GM23338 (cell line): ENCODE data around the gene FOXO3. TPM values are rescaled to one million over a fixed set of nuclear protein-coding genes. Genes with fewer than 3 reads are reported as not detected.

Source experiments
- ATAC-seq: fragments of 200-7000 bp; cut with Tn5 transposase; 3 replicates; pipeline ENCODE4 v1.9.1; 2020
- DNase-seq: peaks from one replicate; pipeline ENCODE4 v3.0.0-alpha.2; 2015; ENCODE audit warnings: low spot score
- H2AFZ ChIP-seq: fragments of 200-600 bp; sonication (generic); 2 replicates; pipeline ENCODE4 v1.8.0; 2016; ENCODE audit warnings: antibody characterized with exemption, mild to moderate bottlenecking, moderate library complexity
- H3F3A ChIP-seq: fragments of 200-600 bp; sonication (generic); replicated peaks from 2 replicates; pipeline ENCODE4 v1.8.0; 2017; ENCODE audit warnings: antibody characterized with exemption, mixed run types, low read depth
- H3K27ac ChIP-seq: fragments of 200-600 bp; sonication (generic); 2 replicates; pipeline ENCODE4 v1.6.1; 2016; ENCODE audit warnings: low read depth
- H3K27me3 ChIP-seq: fragments of 200-600 bp; sonication (generic); 2 replicates; pipeline ENCODE4 v1.8.0; 2016; ENCODE audit warnings: mild to moderate bottlenecking, mixed run types, moderate library complexity; ENCODE audit not compliant: insufficient read depth
- H3K36me3 ChIP-seq: fragments of 200-600 bp; sonication (generic); 2 replicates; pipeline ENCODE4 v1.8.0; 2016; ENCODE audit warnings: mild to moderate bottlenecking; ENCODE audit not compliant: insufficient read depth
- H3K4me1 ChIP-seq: fragments of 200-600 bp; sonication (generic); 2 replicates; pipeline ENCODE4 v1.8.0; 2016; ENCODE audit warnings: mild to moderate bottlenecking, moderate library complexity; ENCODE audit not compliant: insufficient read depth
- H3K4me2 ChIP-seq: fragments of 200-600 bp; sonication (generic); 2 replicates; pipeline ENCODE4 v1.7.1; 2017; ENCODE audit warnings: mixed run types
- H3K4me3 ChIP-seq: fragments of 200-600 bp; sonication (generic); 2 replicates; pipeline ENCODE4 v1.6.1; 2016; ENCODE audit warnings: mixed run types
- H3K79me2 ChIP-seq: fragments of 200-600 bp; sonication (generic); replicated peaks from 2 replicates; pipeline ENCODE4 v1.8.0; 2017; ENCODE audit warnings: mild to moderate bottlenecking; ENCODE audit not compliant: insufficient read depth
- H3K9me2 ChIP-seq: fragments of 200-600 bp; sonication (generic); 2 replicates; pipeline ENCODE4 v1.8.0; 2017; ENCODE audit not compliant: insufficient read depth
- H4K20me1 ChIP-seq: fragments of 200-600 bp; sonication (generic); replicated peaks from 2 replicates; pipeline ENCODE4 v1.8.0; 2017; ENCODE audit warnings: mild to moderate bottlenecking; ENCODE audit not compliant: insufficient read depth
- H3K27ac Mint-ChIP-seq: 2 replicates; pipeline ENCODE4 v1.8.0; 2020; ENCODE audit warnings: inconsistent platforms, mild to moderate bottlenecking, moderate library complexity, mixed read lengths
- H3K27me3 Mint-ChIP-seq: 3 replicates; pipeline ENCODE4 v1.8.0; 2022; ENCODE audit warnings: low read depth, mild to moderate bottlenecking, moderate library complexity, mixed read lengths, inconsistent platforms; ENCODE audit not compliant: insufficient read depth, poor library complexity
- H3K36me3 Mint-ChIP-seq: 3 replicates; pipeline ENCODE4 v1.8.0; 2021; ENCODE audit warnings: low read depth, mild to moderate bottlenecking, inconsistent platforms, moderate library complexity, mixed read lengths
- H3K4me1 Mint-ChIP-seq: 3 replicates; pipeline ENCODE4 v1.8.0; 2020; ENCODE audit warnings: mild to moderate bottlenecking, inconsistent platforms, mixed read lengths
- H3K4me3 Mint-ChIP-seq: 3 replicates; pipeline ENCODE4 v1.8.0; 2021; ENCODE audit warnings: moderate library complexity, mild to moderate bottlenecking, inconsistent platforms, mixed read lengths
- H3K9me3 Mint-ChIP-seq: 3 replicates; pipeline ENCODE4 v1.8.0; 2020; ENCODE audit warnings: moderate library complexity, mild to moderate bottlenecking, inconsistent platforms, mixed read lengths
- CREB1 ChIP-seq: fragments of 250-450 bp; sonication (Bioruptor Pico); IDR thresholded peaks from 2 replicates; pipeline ENCODE4 v1.5.0; 2020; ENCODE audit warnings: low read depth, mild to moderate bottlenecking, moderate library complexity
- EZH2 ChIP-seq: fragments of 200-600 bp; sonication (generic); IDR thresholded peaks from one replicate; pipeline ENCODE4 v1.8.0; 2017; ENCODE audit warnings: antibody characterized with exemption, mild to moderate bottlenecking, low read depth; ENCODE audit not compliant: unreplicated experiment
- EZH2phosphoT487 ChIP-seq: fragments of 200-600 bp; sonication (generic); IDR thresholded peaks from one replicate; pipeline ENCODE4 v1.8.1; 2018; ENCODE audit warnings: antibody characterized with exemption; ENCODE audit not compliant: unreplicated experiment
- NANOG ChIP-seq: IDR thresholded peaks from 2 replicates; pipeline ENCODE4 v1.6.1; 2016; ENCODE audit warnings: antibody characterized with exemption, borderline replicate concordance
- POLR2AphosphoS5 ChIP-seq: IDR thresholded peaks from 2 replicates; pipeline ENCODE4 v1.6.1; 2016; ENCODE audit warnings: antibody characterized with exemption, low read depth
- STAT1 ChIP-seq: IDR thresholded peaks from one replicate; pipeline ENCODE4 v1.6.1; 2016; ENCODE audit warnings: antibody characterized with exemption; ENCODE audit not compliant: unreplicated experiment
- ZNF114 ChIP-seq: fragments of 250-450 bp; sonication (Bioruptor Pico); IDR thresholded peaks from 2 replicates; pipeline ENCODE4 v1.5.0; 2020; ENCODE audit warnings: mild to moderate bottlenecking, moderate library complexity
- ZNF331 ChIP-seq: fragments of 250-450 bp; sonication (Bioruptor Pico); IDR thresholded peaks from 2 replicates; pipeline ENCODE4 v1.5.0; 2020; ENCODE audit warnings: low read depth, mild to moderate bottlenecking, moderate library complexity
- polyA plus RNA-seq: library from polyadenylated mRNA; unstranded; fragments of >200 nt; fragmentation: Nextera tagmentation; extraction: Ambion mirVana; gene quantifications from 2 replicates; pipeline ENCODE4 v1.2.1, GENCODE V29; 2016
- total RNA-seq: library from RNA; depleted of rRNA; stranded (reverse); fragments of >200 nt; shearing (Covaris generic); gene quantifications from 2 replicates; pipeline ENCODE4 v1.2.3, GENCODE V29; 2014
- TF ChIP-seq, protein P1 (sequence below): IDR thresholded peaks from one replicate; pipeline ENCODE4 v1.6.1; 2018; ENCODE audit warnings: antibody characterized with exemption; ENCODE audit not compliant: unreplicated experiment
- TF ChIP-seq, protein P2 (sequence below): IDR thresholded peaks from 2 replicates; pipeline ENCODE4 v1.6.1; 2016; ENCODE audit warnings: antibody characterized with exemption
- TF ChIP-seq, protein P3 (sequence below), 2 experiments: fragments of 200-600 bp in 1 of 2; sonication (generic) in 1 of 2; conservative IDR thresholded peaks; 2 replicates each; pipeline versions ENCODE4 v1.5.1 to v1.6.1; 2016 to 2017; ENCODE audit warnings: antibody characterized with exemption in 2 of 2, low read depth in 2 of 2, mild to moderate bottlenecking in 2 of 2, moderate library complexity in 1 of 2

FOXO3 gene
- total and polyA plus RNA-seq, 2 experiments from 2014 or later = 9.8 to 20.2 TPM

DNA sequence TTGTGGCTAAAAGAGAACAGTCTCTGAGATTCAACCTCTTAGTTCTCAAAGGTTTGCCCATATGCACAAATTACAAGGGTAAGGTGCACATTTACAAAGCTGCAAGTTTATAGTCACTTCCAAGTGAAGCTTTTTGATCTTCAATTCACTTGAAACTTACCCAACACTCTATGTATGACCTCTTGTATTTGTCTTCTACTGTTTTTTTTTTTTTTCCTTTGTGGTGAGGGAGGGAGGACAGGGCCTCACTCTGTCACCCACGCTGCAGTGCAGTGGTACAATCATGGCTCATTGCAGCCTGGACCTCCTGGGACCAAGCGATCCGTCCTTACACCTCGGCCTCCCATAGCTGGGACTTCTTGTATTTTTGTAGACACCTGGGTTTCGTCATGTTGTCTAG is 4.5 kb upstream of the FOXO3 start (continued):
- TF ChIP-seq, protein P1, sequence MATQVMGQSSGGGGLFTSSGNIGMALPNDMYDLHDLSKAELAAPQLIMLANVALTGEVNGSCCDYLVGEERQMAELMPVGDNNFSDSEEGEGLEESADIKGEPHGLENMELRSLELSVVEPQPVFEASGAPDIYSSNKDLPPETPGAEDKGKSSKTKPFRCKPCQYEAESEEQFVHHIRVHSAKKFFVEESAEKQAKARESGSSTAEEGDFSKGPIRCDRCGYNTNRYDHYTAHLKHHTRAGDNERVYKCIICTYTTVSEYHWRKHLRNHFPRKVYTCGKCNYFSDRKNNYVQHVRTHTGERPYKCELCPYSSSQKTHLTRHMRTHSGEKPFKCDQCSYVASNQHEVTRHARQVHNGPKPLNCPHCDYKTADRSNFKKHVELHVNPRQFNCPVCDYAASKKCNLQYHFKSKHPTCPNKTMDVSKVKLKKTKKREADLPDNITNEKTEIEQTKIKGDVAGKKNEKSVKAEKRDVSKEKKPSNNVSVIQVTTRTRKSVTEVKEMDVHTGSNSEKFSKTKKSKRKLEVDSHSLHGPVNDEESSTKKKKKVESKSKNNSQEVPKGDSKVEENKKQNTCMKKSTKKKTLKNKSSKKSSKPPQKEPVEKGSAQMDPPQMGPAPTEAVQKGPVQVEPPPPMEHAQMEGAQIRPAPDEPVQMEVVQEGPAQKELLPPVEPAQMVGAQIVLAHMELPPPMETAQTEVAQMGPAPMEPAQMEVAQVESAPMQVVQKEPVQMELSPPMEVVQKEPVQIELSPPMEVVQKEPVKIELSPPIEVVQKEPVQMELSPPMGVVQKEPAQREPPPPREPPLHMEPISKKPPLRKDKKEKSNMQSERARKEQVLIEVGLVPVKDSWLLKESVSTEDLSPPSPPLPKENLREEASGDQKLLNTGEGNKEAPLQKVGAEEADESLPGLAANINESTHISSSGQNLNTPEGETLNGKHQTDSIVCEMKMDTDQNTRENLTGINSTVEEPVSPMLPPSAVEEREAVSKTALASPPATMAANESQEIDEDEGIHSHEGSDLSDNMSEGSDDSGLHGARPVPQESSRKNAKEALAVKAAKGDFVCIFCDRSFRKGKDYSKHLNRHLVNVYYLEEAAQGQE = no peak
- TF ChIP-seq ZNF331 (CRISPR knock-in tag) (no peak), EZH2phosphoT487 (no peak), NANOG (no peak), CREB1 (CRISPR knock-in tag) (no peak)

DNA sequence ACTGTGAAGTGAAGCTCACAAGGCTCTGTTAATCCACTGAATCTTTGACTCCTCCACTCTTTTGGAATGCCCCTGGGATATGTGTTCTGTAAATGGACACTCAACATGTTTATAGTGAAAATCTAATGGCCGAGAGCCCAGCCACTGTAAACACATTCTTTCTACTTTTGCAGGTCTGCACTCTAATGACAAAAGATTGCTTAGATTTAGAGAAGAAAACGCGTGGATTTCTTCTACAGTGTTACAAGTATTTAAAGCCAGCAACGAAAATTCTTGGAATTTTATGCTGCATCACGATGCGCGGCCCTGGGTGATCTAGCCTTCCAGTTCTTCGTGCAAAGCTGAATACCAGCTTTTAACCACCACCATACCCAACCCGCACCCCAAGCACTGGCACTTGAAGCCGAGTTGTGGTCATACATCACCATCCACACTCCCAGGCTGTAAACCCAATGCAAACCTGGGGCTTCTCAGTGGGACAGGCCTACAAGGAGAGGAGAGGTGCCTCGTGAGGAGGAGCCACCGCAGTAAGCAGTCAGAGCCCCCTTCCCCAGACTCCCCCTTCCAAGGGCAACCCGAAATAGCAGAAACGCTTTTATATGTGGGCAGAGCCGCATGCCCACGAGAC is 3.7 kb upstream of the FOXO3 start:
- Mint-ChIP-seq H3K36me3 (peaks cover under 1% of the 10 kb centered on the region; the same call in 1 of the 3 replicates), H3K4me1 (peaks cover 11% of the 10 kb centered on the region), H3K4me3 (peak overlapping the region; percentile 96), H3K9me3 (peaks cover 1% of the 10 kb centered on the region; the same call in 1 of the 3 replicates), H3K27me3 (peaks cover 20% of the 10 kb centered on the region), H3K27ac (peak overlapping the region; percentile 90)
- peaks cover 32% of the 10 kb centered on the region for H3K27me3 ChIP-seq
- H2AFZ ChIP-seq = peak overlapping the region; percentile 90
- H4K20me1 ChIP-seq = no peaks in the 10 kb centered on the region
- peaks cover 14% of the 10 kb centered on the region; the same call in 1 of the 2 replicates for H3K4me1 ChIP-seq
- H3K36me3 ChIP-seq = no peaks in the 10 kb centered on the region
- peak overlapping the region; percentile 85 for H3K4me2 ChIP-seq
- DNase-seq = peak; percentile 41
- 0 out of 2 replicates have a peak, but pooled peaks cover 3% of the 10 kb centered on the region for H3F3A ChIP-seq
- no peaks in the 10 kb centered on the region for H3K9me2 ChIP-seq
- no peak overlapping the region for H3K27ac ChIP-seq
- H3K79me2 ChIP-seq = peaks cover 4% of the 10 kb centered on the region
- ATAC-seq = no peak
- peak overlapping the region; percentile 97 for H3K4me3 ChIP-seq
- TF ChIP-seq ZNF331 (CRISPR knock-in tag) (no peak), STAT1 (no peak), POLR2AphosphoS5 (no peak), NANOG (no peak), CREB1 (CRISPR knock-in tag) (no peak), EZH2 (no peak), ZNF114 (CRISPR knock-in tag) (no peak), EZH2phosphoT487 (no peak)
- TF ChIP-seq, protein P2, sequence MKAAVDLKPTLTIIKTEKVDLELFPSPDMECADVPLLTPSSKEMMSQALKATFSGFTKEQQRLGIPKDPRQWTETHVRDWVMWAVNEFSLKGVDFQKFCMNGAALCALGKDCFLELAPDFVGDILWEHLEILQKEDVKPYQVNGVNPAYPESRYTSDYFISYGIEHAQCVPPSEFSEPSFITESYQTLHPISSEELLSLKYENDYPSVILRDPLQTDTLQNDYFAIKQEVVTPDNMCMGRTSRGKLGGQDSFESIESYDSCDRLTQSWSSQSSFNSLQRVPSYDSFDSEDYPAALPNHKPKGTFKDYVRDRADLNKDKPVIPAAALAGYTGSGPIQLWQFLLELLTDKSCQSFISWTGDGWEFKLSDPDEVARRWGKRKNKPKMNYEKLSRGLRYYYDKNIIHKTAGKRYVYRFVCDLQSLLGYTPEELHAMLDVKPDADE = no peak
- TF ChIP-seq, protein P3, sequence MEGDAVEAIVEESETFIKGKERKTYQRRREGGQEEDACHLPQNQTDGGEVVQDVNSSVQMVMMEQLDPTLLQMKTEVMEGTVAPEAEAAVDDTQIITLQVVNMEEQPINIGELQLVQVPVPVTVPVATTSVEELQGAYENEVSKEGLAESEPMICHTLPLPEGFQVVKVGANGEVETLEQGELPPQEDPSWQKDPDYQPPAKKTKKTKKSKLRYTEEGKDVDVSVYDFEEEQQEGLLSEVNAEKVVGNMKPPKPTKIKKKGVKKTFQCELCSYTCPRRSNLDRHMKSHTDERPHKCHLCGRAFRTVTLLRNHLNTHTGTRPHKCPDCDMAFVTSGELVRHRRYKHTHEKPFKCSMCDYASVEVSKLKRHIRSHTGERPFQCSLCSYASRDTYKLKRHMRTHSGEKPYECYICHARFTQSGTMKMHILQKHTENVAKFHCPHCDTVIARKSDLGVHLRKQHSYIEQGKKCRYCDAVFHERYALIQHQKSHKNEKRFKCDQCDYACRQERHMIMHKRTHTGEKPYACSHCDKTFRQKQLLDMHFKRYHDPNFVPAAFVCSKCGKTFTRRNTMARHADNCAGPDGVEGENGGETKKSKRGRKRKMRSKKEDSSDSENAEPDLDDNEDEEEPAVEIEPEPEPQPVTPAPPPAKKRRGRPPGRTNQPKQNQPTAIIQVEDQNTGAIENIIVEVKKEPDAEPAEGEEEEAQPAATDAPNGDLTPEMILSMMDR (conservative IDR thresholded peaks at IDR 0.05; ENCODE audit: low read depth in 2 of 2) = no peak
- TF ChIP-seq, protein P1 = no peak
